ENCODE data around the gene ATXN7L1.

DNA sequence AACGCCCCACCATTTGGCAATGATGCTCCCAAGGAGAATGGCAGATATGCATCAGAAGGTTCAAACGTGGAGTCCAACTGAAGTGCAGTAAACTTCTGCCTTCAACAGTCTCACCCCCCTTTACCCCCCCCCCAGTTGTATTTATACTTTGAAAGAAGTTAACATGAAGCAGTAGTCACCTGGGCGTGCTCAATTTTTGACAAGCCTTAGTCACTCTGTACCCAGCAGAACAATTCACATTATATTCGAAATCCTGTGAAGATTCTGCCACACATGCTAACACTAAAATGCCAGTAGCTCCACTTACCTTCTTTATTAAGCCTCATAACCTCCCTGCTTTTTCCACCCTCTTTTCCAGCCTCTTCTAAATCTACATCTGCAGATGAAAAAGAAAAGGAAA, 894 bp downstream of the ATXN7L1 start:
- TF ChIP-seq, protein P1, sequence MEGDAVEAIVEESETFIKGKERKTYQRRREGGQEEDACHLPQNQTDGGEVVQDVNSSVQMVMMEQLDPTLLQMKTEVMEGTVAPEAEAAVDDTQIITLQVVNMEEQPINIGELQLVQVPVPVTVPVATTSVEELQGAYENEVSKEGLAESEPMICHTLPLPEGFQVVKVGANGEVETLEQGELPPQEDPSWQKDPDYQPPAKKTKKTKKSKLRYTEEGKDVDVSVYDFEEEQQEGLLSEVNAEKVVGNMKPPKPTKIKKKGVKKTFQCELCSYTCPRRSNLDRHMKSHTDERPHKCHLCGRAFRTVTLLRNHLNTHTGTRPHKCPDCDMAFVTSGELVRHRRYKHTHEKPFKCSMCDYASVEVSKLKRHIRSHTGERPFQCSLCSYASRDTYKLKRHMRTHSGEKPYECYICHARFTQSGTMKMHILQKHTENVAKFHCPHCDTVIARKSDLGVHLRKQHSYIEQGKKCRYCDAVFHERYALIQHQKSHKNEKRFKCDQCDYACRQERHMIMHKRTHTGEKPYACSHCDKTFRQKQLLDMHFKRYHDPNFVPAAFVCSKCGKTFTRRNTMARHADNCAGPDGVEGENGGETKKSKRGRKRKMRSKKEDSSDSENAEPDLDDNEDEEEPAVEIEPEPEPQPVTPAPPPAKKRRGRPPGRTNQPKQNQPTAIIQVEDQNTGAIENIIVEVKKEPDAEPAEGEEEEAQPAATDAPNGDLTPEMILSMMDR (IDR thresholded peaks at IDR 0.05) = no peak
- no peak for TF ChIP-seq POLR2AphosphoS5 (IDR thresholded peaks at IDR 0.05)

Measured in prostate gland (tissue), 2 donors.